ENCODE measurements around the gene EPB41L2.
"Not testable (repeated sequence)": the region's sequence is repeated elsewhere in the genome, so short reads cannot be mapped to it uniquely, and the experiment has no call there.

The EPB41L2 gene

GRCh38 chr6:131033631-131034030, 29.4 kb downstream of the EPB41L2 start:
- ATAC-seq, result no peak

GRCh38 chr6:131029626-131030297, 33.3 kb downstream of the EPB41L2 start:
- no peak for ATAC-seq

- no peak for ATAC-seq
Observed at GRCh38 chr6:131027326-131027725, 35.7 kb downstream of the EPB41L2 start.

- ATAC-seq, result no peak
Observed at GRCh38 chr6:131026243-131026642, 36.8 kb downstream of the EPB41L2 start.

GRCh38 chr6:131024565-131024964, 38.5 kb downstream of the EPB41L2 start:
- ATAC-seq, result no peak

- ATAC-seq, result no peak
Observed at GRCh38 chr6:131023834-131024504, 39.1 kb downstream of the EPB41L2 start.

- ATAC-seq, result no peak
Observed at GRCh38 chr6:131022691-131023090, 40.4 kb downstream of the EPB41L2 start.

GRCh38 chr6:131017962-131018361, 45.1 kb downstream of the EPB41L2 start:
- ATAC-seq, result no peak

- ATAC-seq, result no peak
Observed at GRCh38 chr6:131015630-131016263, 47.3 kb downstream of the EPB41L2 start.

- no peak for ATAC-seq
Observed at GRCh38 chr6:131015025-131015591, 47.9 kb downstream of the EPB41L2 start.

- ATAC-seq, result no peak
Observed at GRCh38 chr6:131014080-131014776, 48.8 kb downstream of the EPB41L2 start.

GRCh38 chr6:131013495-131013894, 49.5 kb downstream of the EPB41L2 start:
- no peak for ATAC-seq

- ATAC-seq, result no peak
Observed at GRCh38 chr6:131009790-131010189, 53.3 kb downstream of the EPB41L2 start.

GRCh38 chr6:131008965-131009364, 54.1 kb downstream of the EPB41L2 start:
- ATAC-seq, result not testable (repeated sequence)

GRCh38 chr6:131007964-131008363, 55.1 kb downstream of the EPB41L2 start:
- not testable (repeated sequence) for ATAC-seq

- ATAC-seq, result no peak
Observed at GRCh38 chr6:131007286-131007685, 55.8 kb downstream of the EPB41L2 start.

GRCh38 chr6:131005439-131006016, 57.5 kb downstream of the EPB41L2 start:
- ATAC-seq, result no peak

GRCh38 chr6:131004936-131005335, 58.1 kb downstream of the EPB41L2 start:
- ATAC-seq, result no peak

GRCh38 chr6:131004387-131004755, 58.7 kb downstream of the EPB41L2 start:
- ATAC-seq, result no peak

GRCh38 chr6:131003488-131004386, 59.3 kb downstream of the EPB41L2 start:
- no peak for ATAC-seq

GRCh38 chr6:131002661-131002980, 60.4 kb downstream of the EPB41L2 start:
- ATAC-seq, result no peak
